Activated CD4-positive, alpha-beta T cell treated with anti-CD3 and anti-CD28 coated beads for 4 hours (primary cell): ENCODE data around the gene CEMIP2.
"Not testable (repeated sequence)": the region's sequence is repeated elsewhere in the genome, so short reads cannot be mapped to it uniquely, and the experiment has no call there.

Source experiments
- DNase-seq, 2 donors: peaks; one replicate each; pipeline ENCODE4 v3.0.0-alpha.2; 2020

Gene CEMIP2, protein sequence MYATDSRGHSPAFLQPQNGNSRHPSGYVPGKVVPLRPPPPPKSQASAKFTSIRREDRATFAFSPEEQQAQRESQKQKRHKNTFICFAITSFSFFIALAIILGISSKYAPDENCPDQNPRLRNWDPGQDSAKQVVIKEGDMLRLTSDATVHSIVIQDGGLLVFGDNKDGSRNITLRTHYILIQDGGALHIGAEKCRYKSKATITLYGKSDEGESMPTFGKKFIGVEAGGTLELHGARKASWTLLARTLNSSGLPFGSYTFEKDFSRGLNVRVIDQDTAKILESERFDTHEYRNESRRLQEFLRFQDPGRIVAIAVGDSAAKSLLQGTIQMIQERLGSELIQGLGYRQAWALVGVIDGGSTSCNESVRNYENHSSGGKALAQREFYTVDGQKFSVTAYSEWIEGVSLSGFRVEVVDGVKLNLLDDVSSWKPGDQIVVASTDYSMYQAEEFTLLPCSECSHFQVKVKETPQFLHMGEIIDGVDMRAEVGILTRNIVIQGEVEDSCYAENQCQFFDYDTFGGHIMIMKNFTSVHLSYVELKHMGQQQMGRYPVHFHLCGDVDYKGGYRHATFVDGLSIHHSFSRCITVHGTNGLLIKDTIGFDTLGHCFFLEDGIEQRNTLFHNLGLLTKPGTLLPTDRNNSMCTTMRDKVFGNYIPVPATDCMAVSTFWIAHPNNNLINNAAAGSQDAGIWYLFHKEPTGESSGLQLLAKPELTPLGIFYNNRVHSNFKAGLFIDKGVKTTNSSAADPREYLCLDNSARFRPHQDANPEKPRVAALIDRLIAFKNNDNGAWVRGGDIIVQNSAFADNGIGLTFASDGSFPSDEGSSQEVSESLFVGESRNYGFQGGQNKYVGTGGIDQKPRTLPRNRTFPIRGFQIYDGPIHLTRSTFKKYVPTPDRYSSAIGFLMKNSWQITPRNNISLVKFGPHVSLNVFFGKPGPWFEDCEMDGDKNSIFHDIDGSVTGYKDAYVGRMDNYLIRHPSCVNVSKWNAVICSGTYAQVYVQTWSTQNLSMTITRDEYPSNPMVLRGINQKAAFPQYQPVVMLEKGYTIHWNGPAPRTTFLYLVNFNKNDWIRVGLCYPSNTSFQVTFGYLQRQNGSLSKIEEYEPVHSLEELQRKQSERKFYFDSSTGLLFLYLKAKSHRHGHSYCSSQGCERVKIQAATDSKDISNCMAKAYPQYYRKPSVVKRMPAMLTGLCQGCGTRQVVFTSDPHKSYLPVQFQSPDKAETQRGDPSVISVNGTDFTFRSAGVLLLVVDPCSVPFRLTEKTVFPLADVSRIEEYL (N-terminal part only)

DNA sequence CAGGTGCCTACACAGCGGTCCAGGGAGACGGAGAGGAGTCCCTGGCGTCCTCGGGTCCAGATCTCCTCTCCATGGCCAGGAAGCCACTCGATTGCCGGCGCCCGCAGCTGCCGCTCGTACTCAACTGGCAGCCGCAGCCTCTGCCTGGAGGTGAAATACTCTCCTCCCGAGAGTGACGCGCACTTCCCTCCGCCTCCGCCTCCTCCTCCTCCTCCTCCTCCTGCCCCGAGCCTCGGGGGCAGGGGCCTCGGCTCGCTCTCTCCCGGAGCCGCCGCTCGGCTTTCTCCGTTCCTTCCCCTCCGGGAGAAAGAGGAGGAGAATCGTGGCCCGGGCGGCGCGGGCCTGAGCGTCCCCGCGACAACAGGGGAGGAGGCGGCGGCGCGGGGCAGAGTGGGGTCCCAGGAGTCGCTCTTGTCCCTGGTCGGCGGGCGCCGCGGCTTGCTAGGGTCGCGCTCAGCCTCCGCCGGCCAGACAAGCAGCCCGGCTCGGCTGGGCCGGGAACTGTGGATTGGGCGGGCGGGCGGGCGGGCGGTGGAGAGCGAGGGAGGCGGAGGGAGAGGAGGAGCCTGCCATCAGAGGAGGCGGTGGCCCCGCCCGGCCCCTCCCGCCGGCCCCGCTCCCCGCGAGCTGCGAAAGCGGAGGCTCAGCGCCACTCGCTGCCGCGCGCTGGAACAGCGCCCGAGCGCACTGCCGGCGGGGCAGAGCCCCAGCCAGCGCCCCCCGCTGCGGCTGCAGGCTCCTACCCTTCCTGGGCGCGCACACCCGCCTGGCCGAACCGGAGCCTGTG, at the start of gene CEMIP2:
Gene CEMIP2 (minus strand): TSS at position 126 of the 787 bp plus-strand sequence. CDS start 18,140 bp downstream, outside the sequence.
- DNase-seq = peak; percentile 88 to 92

- DNase-seq = no peak
Measured at GRCh38 chr9:71816916-71817451, 48.7 kb upstream of the CEMIP2 start.

DNA sequence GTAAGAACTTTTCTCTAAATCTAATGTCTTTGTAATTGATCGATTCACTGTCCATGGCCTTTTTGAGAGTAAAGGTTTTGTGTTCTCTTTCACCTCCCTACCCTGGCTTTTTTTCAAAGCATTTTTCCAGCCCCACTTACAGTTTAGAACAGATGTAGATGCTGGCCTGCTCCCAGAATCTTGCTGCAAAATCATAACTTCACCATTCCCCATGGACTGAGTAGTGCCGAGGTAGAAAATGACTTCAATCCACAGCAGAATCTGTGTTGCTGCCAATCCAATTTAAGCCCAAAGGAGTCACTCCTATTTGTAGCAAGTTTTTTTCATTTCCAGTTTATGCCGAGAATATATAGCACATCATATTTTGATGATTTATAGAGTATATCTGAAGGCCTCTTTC, 46.5 kb upstream of the CEMIP2 start:
- DNase-seq = no peak

GRCh38 chr9:71814226-71814625, 45.9 kb upstream of the CEMIP2 start:
- no peak for DNase-seq

- DNase-seq = no peak
Measured at GRCh38 chr9:71812385-71812784, 44.1 kb upstream of the CEMIP2 start.

GRCh38 chr9:71808068-71808467, 39.8 kb upstream of the CEMIP2 start:
- no peak for DNase-seq

DNA sequence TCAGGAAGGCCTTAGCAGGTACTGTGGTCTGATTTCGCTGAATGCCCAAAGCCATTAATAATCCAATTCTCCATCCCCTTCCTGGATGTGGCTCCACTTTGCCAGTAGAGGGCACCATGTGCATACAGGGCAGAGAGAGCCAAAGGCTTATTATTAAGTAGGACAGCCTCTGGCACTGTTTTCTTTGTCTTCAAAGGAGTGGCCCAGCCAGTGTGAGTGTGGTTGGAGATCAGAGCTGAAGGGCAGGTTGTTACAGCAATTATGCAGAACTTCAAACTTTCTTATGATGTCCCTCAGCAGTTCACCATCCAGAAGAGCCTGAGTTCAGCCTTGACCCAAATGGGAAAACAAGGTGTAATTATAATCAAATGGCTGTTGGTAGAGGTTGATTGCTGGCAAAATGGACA, 38.6 kb upstream of the CEMIP2 start:
- peak; percentile 52 for DNase-seq

- DNase-seq = not testable (repeated sequence)
Measured at GRCh38 chr9:71805096-71805495, 36.8 kb upstream of the CEMIP2 start.

- no peak for DNase-seq
Measured at GRCh38 chr9:71801826-71802225, 33.5 kb upstream of the CEMIP2 start.

GRCh38 chr9:71797266-71797665, 29.0 kb upstream of the CEMIP2 start:
- no peak for DNase-seq

- no peak for DNase-seq
Measured at GRCh38 chr9:71796100-71796767, 27.9 kb upstream of the CEMIP2 start.

DNA sequence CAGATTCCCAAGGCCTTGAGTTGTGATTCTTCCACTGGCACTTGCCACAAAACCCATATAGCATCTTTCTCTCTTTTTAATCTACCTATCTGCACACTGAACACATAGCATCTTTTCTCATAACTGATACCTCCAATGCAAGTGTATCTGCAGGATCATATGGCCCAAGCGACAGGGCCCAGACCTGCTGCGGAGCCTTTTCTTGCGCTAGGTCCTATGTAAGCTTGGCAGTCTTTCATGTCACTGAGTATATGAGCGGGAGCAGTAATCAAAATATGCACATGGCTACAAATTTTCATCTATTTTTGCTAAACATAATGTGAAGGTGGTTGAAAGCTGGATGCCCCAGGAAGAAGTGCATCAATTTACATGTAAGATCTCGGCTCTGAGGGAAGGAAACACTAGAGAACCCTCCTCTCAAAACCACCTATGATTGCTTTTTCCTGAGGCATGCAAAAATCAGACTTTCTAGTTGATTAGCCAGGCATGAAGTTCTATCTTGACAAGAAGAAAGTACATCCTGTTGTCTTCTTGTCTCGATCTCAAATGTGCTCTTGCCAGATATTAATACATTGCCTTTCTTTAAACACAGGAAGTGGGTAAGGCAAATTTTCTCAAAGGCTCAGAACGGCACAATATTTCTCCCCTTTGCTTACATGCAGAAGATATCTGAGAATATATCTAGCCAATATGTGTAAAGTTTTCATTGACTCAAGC, 26.9 kb upstream of the CEMIP2 start:
- DNase-seq = no peak

GRCh38 chr9:71793386-71794105, 25.2 kb upstream of the CEMIP2 start:
- no peak for DNase-seq

DNA sequence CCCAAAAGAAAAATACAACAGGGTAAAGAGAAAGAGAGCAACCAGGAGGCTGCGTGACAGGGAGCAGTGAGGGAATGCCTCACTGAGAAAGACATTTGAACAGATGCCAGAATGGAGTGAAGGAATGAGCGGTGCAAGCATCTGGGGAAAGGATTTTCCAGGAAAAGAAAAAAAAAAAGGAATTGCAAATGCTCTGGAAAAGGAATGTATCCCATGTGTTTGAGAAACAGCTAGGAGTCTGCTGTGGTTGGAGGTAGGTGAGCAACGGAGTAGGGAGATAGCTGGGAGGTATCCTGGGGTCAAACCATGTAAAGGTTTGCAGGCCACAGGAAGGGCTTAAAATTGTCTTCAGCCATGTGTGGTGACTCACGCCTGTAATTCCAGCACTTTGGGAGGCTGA, 23.6 kb upstream of the CEMIP2 start:
- DNase-seq = no peak

- DNase-seq = no peak
Measured at GRCh38 chr9:71790296-71790695, 22.0 kb upstream of the CEMIP2 start.

- DNase-seq = peak; percentile 85 to 87
Measured at GRCh38 chr9:71783120-71783523, 14.8 kb upstream of the CEMIP2 start.

DNA sequence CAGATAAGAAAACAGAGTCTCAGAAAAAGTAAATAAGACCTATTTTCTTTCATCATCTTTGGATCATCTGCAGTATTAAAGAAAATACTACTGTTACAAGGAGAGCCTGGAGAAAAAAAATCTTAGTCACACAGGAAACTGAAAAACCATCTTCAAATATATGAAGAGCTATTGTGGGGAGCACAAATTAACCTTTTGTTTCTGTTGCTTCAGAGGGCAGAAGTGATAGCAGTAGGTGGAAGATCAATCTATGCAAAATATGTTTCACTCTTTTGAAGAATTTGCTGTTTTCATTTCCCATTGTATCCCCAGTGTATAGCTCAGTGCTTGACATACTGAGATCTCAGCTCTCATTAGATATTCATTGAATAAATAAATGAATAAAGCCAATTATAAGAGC, 13.1 kb upstream of the CEMIP2 start:
- no peak for DNase-seq

- no peak for DNase-seq
Measured at GRCh38 chr9:71780953-71781352, 12.6 kb upstream of the CEMIP2 start.

DNA sequence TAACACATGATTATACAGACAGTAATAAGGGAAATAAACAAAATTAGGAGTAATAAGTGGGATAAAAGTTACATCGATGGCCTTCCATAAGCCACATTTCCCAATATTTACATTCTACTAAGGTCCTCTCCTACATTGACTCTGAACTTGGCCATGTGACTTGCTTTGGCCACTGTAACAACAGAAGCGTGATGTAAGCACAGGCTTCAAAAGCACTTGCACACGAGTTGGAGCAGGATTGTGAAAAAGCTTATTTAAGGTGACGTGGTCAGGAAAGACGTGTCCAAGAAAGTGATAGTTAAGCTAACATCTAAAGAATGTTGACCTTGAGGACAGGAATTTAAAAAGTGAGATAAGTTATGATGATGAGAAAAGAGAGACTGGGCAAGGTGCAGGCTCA, 9.8 kb upstream of the CEMIP2 start:
- no peak for DNase-seq

GRCh38 chr9:71774920-71775319, 6.6 kb upstream of the CEMIP2 start:
- no peak for DNase-seq
